Liver (tissue), 9 donors: ENCODE data around the gene CRYBA2. TPM values are rescaled to one million over a fixed set of nuclear protein-coding genes. Genes with fewer than 3 reads are reported as not detected.

Experiments
- DNase-seq: peaks from one replicate; pipeline ENCODE4 v3.0.0-alpha.2; 2017; ENCODE audit warnings: low spot score
- H3K27ac ChIP-seq, 2 donors: one replicate each; pipeline ENCODE4 v1.7.0; 2013; ENCODE audit warnings: inconsistent platforms in 2 of 2, low read length in 2 of 2, control low read depth in 1 of 2, low read depth in 1 of 2, mild to moderate bottlenecking in 1 of 2
- H3K27me3 ChIP-seq, 4 donors: one replicate each; pipeline versions ENCODE4 v1.6.1 to v1.7.0; 2013; ENCODE audit warnings: low read length in 3 of 4, inconsistent platforms in 1 of 4, mild to moderate bottlenecking in 1 of 4, moderate library complexity in 1 of 4; ENCODE audit not compliant: control insufficient read depth in 4 of 4, insufficient read depth in 4 of 4
- H3K36me3 ChIP-seq, 4 donors: one replicate each; pipeline versions ENCODE4 v1.6.1 to v1.7.0; 2013; ENCODE audit warnings: low read length in 3 of 4, mild to moderate bottlenecking in 3 of 4, low read depth in 1 of 4, moderate library complexity in 1 of 4; ENCODE audit not compliant: control insufficient read depth in 4 of 4, insufficient read depth in 3 of 4
- H3K4me1 ChIP-seq, 4 donors: one replicate each; pipeline versions ENCODE4 v1.6.1 to v1.7.0; 2013; ENCODE audit warnings: low read length in 3 of 4, mild to moderate bottlenecking in 3 of 4, moderate library complexity in 1 of 4; ENCODE audit not compliant: control insufficient read depth in 4 of 4, insufficient read depth in 4 of 4
- H3K4me3 ChIP-seq, 3 donors: one replicate each; pipeline versions ENCODE4 v1.6.1 to v1.7.0; 2013; ENCODE audit warnings: low read length in 3 of 3, control low read depth in 1 of 3, low read depth in 1 of 3, mild to moderate bottlenecking in 1 of 3
- H3K9ac ChIP-seq, 2 donors: one replicate each; pipeline ENCODE4 v1.7.0; 2013; ENCODE audit warnings: low read length in 2 of 2, mild to moderate bottlenecking in 2 of 2, moderate library complexity in 2 of 2, control low read depth in 1 of 2, low read depth in 1 of 2
- H3K9me3 ChIP-seq, 4 donors: one replicate each; pipeline versions ENCODE4 v1.6.1 to v1.7.0; 2013; ENCODE audit warnings: low read length in 3 of 4; ENCODE audit not compliant: control insufficient read depth in 4 of 4
- EGR1 ChIP-seq, 2 donors: IDR thresholded peaks; 2 replicates each; pipeline ENCODE4 v1.6.1; 2016 to 2018; ENCODE audit warnings: antibody characterized with exemption in 2 of 2, low read depth in 2 of 2
- FOXA1 ChIP-seq: IDR thresholded peaks from 2 replicates; pipeline ENCODE4 v1.6.1; 2016; ENCODE audit warnings: antibody characterized with exemption
- FOXA2 ChIP-seq: IDR thresholded peaks from 2 replicates; pipeline ENCODE4 v1.6.1; 2016; ENCODE audit warnings: antibody characterized with exemption
- GABPA ChIP-seq, 2 donors: IDR thresholded peaks in 1 of 2; conservative IDR thresholded peaks in 1 of 2; 2 replicates each; pipeline ENCODE4 v1.6.1; 2016; ENCODE audit warnings: antibody characterized with exemption in 2 of 2, mild to moderate bottlenecking in 1 of 2, moderate library complexity in 1 of 2
- HNF4A ChIP-seq, 2 donors: conservative IDR thresholded peaks; 2 replicates each; pipeline ENCODE4 v1.6.1; 2016; ENCODE audit warnings: antibody characterized with exemption in 2 of 2, mild to moderate bottlenecking in 2 of 2
- HNF4G ChIP-seq: IDR thresholded peaks from 2 replicates; pipeline ENCODE4 v1.6.1; 2016; ENCODE audit warnings: antibody characterized with exemption
- JUND ChIP-seq, 2 donors: IDR thresholded peaks; 2 replicates each; pipeline ENCODE4 v1.6.1; 2016; ENCODE audit warnings: antibody characterized with exemption in 2 of 2
- NR2F2 ChIP-seq: IDR thresholded peaks from 2 replicates; pipeline ENCODE4 v1.6.1; 2016; ENCODE audit warnings: antibody characterized with exemption
- RAD21 ChIP-seq, 2 donors: IDR thresholded peaks; 2 replicates each; pipeline ENCODE4 v1.6.1; 2016; ENCODE audit warnings: antibody characterized with exemption in 2 of 2, mild to moderate bottlenecking in 2 of 2
- RXRA ChIP-seq, 2 donors: IDR thresholded peaks; 2 replicates each; pipeline ENCODE4 v1.6.1; 2017 to 2018; ENCODE audit warnings: antibody characterized with exemption in 2 of 2, mild to moderate bottlenecking in 1 of 2
- SP1 ChIP-seq: IDR thresholded peaks from 2 replicates; pipeline ENCODE4 v1.6.1; 2018; ENCODE audit warnings: antibody characterized with exemption, mild to moderate bottlenecking
- TAF1 ChIP-seq: conservative IDR thresholded peaks from 2 replicates; pipeline ENCODE4 v1.6.1; 2016; ENCODE audit warnings: antibody characterized with exemption, mild to moderate bottlenecking
- YY1 ChIP-seq: IDR thresholded peaks from 2 replicates; pipeline ENCODE4 v1.6.1; 2016; ENCODE audit warnings: antibody characterized with exemption, mild to moderate bottlenecking
- ZBTB33 ChIP-seq: IDR thresholded peaks from 2 replicates; pipeline ENCODE4 v1.6.1; 2016; ENCODE audit warnings: antibody characterized with exemption
- WGBS: extraction: QIAGEN DNeasy Blood & Tissue Kit; methylation state at CpG from one replicate; pipeline ENCODE4 v1.1.7; 2013; 5-methylcytosine and 5-hydroxymethylcytosine counted together
- polyA plus RNA-seq, 2 donors: library from polyadenylated mRNA; stranded (reverse) in 1 of 2; unstranded in 1 of 2; fragments of 200-250 nt in 1 of 2; fragments of >200 nt in 1 of 2; fragmentation: Nextera tagmentation in 1 of 2; extraction: Ambion mirVana in 1 of 2; gene quantifications; one replicate each; pipeline versions ENCODE4 v1.2.1 to v1.2.3, GENCODE V29; 2013 to 2015
- total RNA-seq, 2 donors: library from RNA; depleted of rRNA; stranded (reverse); fragments of >200 nt; gene quantifications; one replicate each; pipeline ENCODE4 v1.2.3, GENCODE V29; 2014
- TF ChIP-seq, protein P1 (sequence below): IDR thresholded peaks from 2 replicates; pipeline ENCODE4 v1.6.1; 2016; ENCODE audit warnings: antibody characterized with exemption, mild to moderate bottlenecking
- TF ChIP-seq, protein P2 (sequence below): IDR thresholded peaks from 2 replicates; pipeline ENCODE4 v1.6.1; 2016; ENCODE audit warnings: antibody characterized with exemption
- TF ChIP-seq, protein P3 (sequence below): IDR thresholded peaks from 2 replicates; pipeline ENCODE4 v1.6.1; 2016; ENCODE audit warnings: antibody characterized with exemption
- TF ChIP-seq, protein P4 (sequence below): fragments of 150-350 bp; IDR thresholded peaks from 2 replicates; pipeline ENCODE4 v1.5.1; 2017; ENCODE audit warnings: improper control_type of control experiment, low read depth, low read length; ENCODE audit not compliant: missing input control
- donor health status: healthy.
- donor health status: healthy.
- donor health status: healthy.
- donor health status: healthy.
- donor health status: healthy.

The CRYBA2 gene
- total and polyA plus RNA-seq, 4 donors = not detected

DNA sequence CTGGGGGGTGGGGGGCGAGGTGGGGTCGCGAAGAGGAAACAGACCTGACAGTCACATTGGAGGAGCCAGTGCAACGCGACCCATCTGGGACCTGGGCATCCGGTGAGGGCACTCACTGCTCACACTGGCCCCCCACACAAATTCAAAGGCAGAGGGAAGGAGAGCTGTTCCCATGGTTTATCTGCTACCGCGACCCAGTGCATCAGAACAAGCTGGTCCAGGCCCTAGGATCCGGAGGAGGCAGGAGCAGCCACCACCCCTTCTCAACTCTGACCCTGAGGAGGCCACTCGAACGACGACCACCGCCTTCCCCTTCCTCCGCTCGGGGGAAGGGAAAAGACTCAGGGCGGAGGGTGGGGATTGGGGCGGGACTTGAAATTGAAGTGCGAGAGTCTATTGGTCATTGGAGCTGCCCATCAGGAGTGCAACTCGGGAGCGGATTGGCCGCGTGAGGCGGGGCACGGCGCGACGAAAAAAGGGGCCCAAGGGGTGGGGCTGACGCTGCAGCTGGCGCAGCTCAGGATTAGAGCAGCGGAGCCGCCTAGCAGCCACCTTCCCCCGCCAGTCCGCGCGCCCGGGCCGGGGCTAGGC, 34.0 kb downstream of the CRYBA2 start, which contains the start of gene CDK5R2:
Gene CDK5R2, plus strand, starts transcription at position 526 of the 591 bp plus-strand sequence. CDS start 155 bp downstream, outside the sequence.
- Histone ChIP-seq H3K27me3 (peaks cover 6 to 14% (median 9%) of the 10 kb centered on the region in 4 donors), H3K4me3 (peak within 1 kb of the TSS in 1 of 3 donors; percentile 40), H3K9me3 (no peaks in the 10 kb centered on the region), H3K4me1 (peaks cover 0 to 12% (median 5%) of the 10 kb centered on the region in 4 donors), H3K9ac (no peak within 1 kb of the TSS), H3K36me3 (no peaks in the 10 kb centered on the region), H3K27ac (no peak within 1 kb of the TSS)
- 4% methylated on average over 37 of the region's 37 CpGs for WGBS
- TF ChIP-seq HNF4A (conservative IDR thresholded peaks at IDR 0.05) = no peak
- no peak for TF ChIP-seq FOXA1
- no peak for TF ChIP-seq EGR1 (IDR thresholded peaks at IDR 0.05; ENCODE audit: low read depth in 2 of 2)
- no peak for TF ChIP-seq YY1
- peak; percentile 65 for DNase-seq

- H3K4me3 ChIP-seq = no peak overlapping the region
- peaks cover 0 to 12% (median 5%) of the 10 kb centered on the region in 4 donors for H3K4me1 ChIP-seq
- DNase-seq = no peak
- H3K27ac ChIP-seq = no peak overlapping the region
- H3K9ac ChIP-seq = no peak overlapping the region
- H3K9me3 ChIP-seq = no peaks in the 10 kb centered on the region
- 88% methylated on average over 1 of the region's 1 CpG for WGBS
- H3K36me3 ChIP-seq = no peaks in the 10 kb centered on the region
- H3K27me3 ChIP-seq = peaks cover 4 to 14% (median 9%) of the 10 kb centered on the region in 4 donors
- no peak for TF ChIP-seq YY1
- TF ChIP-seq EGR1 (IDR thresholded peaks at IDR 0.05; ENCODE audit: low read depth in 2 of 2) = no peak
- TF ChIP-seq TAF1 = no peak
- TF ChIP-seq, protein P1, sequence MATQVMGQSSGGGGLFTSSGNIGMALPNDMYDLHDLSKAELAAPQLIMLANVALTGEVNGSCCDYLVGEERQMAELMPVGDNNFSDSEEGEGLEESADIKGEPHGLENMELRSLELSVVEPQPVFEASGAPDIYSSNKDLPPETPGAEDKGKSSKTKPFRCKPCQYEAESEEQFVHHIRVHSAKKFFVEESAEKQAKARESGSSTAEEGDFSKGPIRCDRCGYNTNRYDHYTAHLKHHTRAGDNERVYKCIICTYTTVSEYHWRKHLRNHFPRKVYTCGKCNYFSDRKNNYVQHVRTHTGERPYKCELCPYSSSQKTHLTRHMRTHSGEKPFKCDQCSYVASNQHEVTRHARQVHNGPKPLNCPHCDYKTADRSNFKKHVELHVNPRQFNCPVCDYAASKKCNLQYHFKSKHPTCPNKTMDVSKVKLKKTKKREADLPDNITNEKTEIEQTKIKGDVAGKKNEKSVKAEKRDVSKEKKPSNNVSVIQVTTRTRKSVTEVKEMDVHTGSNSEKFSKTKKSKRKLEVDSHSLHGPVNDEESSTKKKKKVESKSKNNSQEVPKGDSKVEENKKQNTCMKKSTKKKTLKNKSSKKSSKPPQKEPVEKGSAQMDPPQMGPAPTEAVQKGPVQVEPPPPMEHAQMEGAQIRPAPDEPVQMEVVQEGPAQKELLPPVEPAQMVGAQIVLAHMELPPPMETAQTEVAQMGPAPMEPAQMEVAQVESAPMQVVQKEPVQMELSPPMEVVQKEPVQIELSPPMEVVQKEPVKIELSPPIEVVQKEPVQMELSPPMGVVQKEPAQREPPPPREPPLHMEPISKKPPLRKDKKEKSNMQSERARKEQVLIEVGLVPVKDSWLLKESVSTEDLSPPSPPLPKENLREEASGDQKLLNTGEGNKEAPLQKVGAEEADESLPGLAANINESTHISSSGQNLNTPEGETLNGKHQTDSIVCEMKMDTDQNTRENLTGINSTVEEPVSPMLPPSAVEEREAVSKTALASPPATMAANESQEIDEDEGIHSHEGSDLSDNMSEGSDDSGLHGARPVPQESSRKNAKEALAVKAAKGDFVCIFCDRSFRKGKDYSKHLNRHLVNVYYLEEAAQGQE = no peak
- TF ChIP-seq, protein P2, sequence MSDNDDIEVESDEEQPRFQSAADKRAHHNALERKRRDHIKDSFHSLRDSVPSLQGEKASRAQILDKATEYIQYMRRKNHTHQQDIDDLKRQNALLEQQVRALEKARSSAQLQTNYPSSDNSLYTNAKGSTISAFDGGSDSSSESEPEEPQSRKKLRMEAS = no peak
- no peak for TF ChIP-seq RXRA (IDR thresholded peaks at IDR 0.05)
- no peak for TF ChIP-seq SP1
- no peak for TF ChIP-seq FOXA2
- TF ChIP-seq HNF4A (conservative IDR thresholded peaks at IDR 0.05) = no peak
- TF ChIP-seq, protein P3, sequence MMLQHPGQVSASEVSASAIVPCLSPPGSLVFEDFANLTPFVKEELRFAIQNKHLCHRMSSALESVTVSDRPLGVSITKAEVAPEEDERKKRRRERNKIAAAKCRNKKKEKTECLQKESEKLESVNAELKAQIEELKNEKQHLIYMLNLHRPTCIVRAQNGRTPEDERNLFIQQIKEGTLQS = no peak
- no peak for TF ChIP-seq JUND (IDR thresholded peaks at IDR 0.05)
- TF ChIP-seq NR2F2 = no peak
- TF ChIP-seq HNF4G = no peak
- no peak for TF ChIP-seq FOXA1
- TF ChIP-seq RAD21 (IDR thresholded peaks at IDR 0.05) = no peak
- no peak for TF ChIP-seq ZBTB33
- TF ChIP-seq GABPA (IDR thresholded peaks at IDR 0.05 in 1 of 2, conservative IDR thresholded peaks at IDR 0.05 in 1 of 2) = no peak
- TF ChIP-seq, protein P4, sequence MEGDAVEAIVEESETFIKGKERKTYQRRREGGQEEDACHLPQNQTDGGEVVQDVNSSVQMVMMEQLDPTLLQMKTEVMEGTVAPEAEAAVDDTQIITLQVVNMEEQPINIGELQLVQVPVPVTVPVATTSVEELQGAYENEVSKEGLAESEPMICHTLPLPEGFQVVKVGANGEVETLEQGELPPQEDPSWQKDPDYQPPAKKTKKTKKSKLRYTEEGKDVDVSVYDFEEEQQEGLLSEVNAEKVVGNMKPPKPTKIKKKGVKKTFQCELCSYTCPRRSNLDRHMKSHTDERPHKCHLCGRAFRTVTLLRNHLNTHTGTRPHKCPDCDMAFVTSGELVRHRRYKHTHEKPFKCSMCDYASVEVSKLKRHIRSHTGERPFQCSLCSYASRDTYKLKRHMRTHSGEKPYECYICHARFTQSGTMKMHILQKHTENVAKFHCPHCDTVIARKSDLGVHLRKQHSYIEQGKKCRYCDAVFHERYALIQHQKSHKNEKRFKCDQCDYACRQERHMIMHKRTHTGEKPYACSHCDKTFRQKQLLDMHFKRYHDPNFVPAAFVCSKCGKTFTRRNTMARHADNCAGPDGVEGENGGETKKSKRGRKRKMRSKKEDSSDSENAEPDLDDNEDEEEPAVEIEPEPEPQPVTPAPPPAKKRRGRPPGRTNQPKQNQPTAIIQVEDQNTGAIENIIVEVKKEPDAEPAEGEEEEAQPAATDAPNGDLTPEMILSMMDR = no peak
These were observed 34.9 kb downstream of the CRYBA2 start for GRCh38 chr2:218958276-218958675.
